NCI-H2171 (cell line): ENCODE results near the gene ANKRD13A.
A peak's percentile ranks its signal among the peaks of the same experiment; 100 is the strongest.
"Not testable (repeated sequence)": the region's sequence is repeated elsewhere in the genome, so short reads cannot be mapped to it uniquely, and the experiment has no call there.

ENCODE experiments used
- DNase-seq: peaks from one replicate; lab custom pipeline; 2025; lab: John Stamatoyannopoulos, UW

ANKRD13A gene

GRCh38 chr12:109983432-109984142 lies 15.6 kb upstream of the ANKRD13A start:
- DNase-seq = no peak

GRCh38 chr12:109986236-109986635 lies 13.0 kb upstream of the ANKRD13A start:
- DNase-seq = not testable (repeated sequence)

- no peak for DNase-seq
Measured at GRCh38 chr12:109987615-109988014, 11.6 kb upstream of the ANKRD13A start.

GRCh38 chr12:109988274-109988673 lies 11.0 kb upstream of the ANKRD13A start:
- DNase-seq = no peak

GRCh38 chr12:109988903-109989302 lies 10.3 kb upstream of the ANKRD13A start:
- DNase-seq = no peak

GRCh38 chr12:109989380-109989779 lies 9.8 kb upstream of the ANKRD13A start:
- no peak for DNase-seq

GRCh38 chr12:109991586-109991985 lies 7.6 kb upstream of the ANKRD13A start:
- no peak for DNase-seq

- no peak for DNase-seq
Measured at GRCh38 chr12:109993091-109993490, 6.1 kb upstream of the ANKRD13A start.

GRCh38 chr12:109994401-109995175 lies 4.6 kb upstream of the ANKRD13A start:
- DNase-seq = no peak

- DNase-seq = no peak
Measured at GRCh38 chr12:109995361-109995685, 3.9 kb upstream of the ANKRD13A start.

- DNase-seq = peak; percentile 92
Measured at GRCh38 chr12:109995686-109996482, 3.3 kb upstream of the ANKRD13A start, which contains the start of gene GIT2. Gene GIT2, minus strand, starts transcription at chr12:109996368. Its CDS starts 144 bp downstream, at chr12:109996224.

- DNase-seq = no peak
Measured at GRCh38 chr12:109996483-109996853, 2.8 kb upstream of the ANKRD13A start.

GRCh38 chr12:109997393-109997792 lies 1.8 kb upstream of the ANKRD13A start:
- DNase-seq = no peak

- DNase-seq = no peak
Measured at GRCh38 chr12:109998241-109998903, 858 bp upstream of the ANKRD13A start.

- no peak for DNase-seq
Measured at GRCh38 chr12:109999649-109999971, 380 bp downstream of the ANKRD13A start.

- DNase-seq = no peak
Measured at GRCh38 chr12:109999983-110000505, 814 bp downstream of the ANKRD13A start.

GRCh38 chr12:110001596-110001995 lies 2.4 kb downstream of the ANKRD13A start:
- no peak for DNase-seq

GRCh38 chr12:110002676-110003515 lies 3.7 kb downstream of the ANKRD13A start:
- DNase-seq = no peak

GRCh38 chr12:110004598-110004997 lies 5.4 kb downstream of the ANKRD13A start:
- no peak for DNase-seq

GRCh38 chr12:110005319-110005973 lies 6.2 kb downstream of the ANKRD13A start:
- DNase-seq = no peak

GRCh38 chr12:110006115-110006514 lies 6.9 kb downstream of the ANKRD13A start:
- no peak for DNase-seq
